ENCODE measurements around the gene NUP50.
A peak's percentile ranks its signal among the peaks of the same experiment; 100 is the strongest.

NUP50 gene

DNA sequence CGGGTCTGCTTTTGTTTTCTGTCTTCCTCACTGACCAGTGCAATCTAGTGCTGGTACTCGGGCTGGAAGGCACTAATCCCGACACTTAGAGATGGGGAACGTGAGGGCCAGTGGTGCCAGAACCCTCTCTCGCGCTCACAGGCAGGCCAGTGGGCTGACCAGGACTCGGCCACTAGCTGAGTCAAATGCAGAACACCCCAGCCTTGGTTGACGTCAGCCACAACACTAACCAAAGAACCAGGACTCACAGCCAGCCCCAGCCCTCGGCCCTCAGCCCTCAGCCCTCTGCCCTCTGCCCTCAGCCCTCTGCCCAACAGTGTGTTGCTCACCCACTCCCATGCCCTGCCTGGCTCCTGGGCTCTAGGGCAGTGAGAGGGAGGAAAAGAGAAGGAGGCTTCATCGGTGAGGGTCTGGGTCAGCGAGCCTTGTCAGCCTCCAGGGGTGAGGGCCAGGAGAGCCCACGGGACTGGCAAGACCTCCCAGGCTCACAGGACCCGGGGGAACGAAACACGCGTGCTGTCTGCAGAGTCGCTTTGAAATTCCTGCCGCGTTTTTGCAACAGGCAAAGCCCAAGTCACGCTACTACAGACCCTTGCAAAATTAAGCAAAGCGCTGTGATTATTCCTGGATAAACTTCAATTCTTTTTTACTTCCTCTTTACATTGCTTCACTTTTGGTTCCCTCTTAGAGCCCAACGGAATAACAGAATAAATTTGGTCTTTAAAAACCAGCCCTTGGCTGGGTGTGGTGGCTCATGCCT is 49.4 kb downstream of the NUP50 start:
- DNase-seq (ENCODE audit: low read depth): peak; percentile 58
- H3K4me3 ChIP-seq (ENCODE audit: low read length): peak overlapping the region; percentile 62
- TF ChIP-seq, protein P1, sequence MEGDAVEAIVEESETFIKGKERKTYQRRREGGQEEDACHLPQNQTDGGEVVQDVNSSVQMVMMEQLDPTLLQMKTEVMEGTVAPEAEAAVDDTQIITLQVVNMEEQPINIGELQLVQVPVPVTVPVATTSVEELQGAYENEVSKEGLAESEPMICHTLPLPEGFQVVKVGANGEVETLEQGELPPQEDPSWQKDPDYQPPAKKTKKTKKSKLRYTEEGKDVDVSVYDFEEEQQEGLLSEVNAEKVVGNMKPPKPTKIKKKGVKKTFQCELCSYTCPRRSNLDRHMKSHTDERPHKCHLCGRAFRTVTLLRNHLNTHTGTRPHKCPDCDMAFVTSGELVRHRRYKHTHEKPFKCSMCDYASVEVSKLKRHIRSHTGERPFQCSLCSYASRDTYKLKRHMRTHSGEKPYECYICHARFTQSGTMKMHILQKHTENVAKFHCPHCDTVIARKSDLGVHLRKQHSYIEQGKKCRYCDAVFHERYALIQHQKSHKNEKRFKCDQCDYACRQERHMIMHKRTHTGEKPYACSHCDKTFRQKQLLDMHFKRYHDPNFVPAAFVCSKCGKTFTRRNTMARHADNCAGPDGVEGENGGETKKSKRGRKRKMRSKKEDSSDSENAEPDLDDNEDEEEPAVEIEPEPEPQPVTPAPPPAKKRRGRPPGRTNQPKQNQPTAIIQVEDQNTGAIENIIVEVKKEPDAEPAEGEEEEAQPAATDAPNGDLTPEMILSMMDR (conservative IDR thresholded peaks at IDR 0.05; ENCODE audit: low read length): no peak

GRCh38 chr22:45216133-45217003 is 52.6 kb downstream of the NUP50 start:
- DNase-seq (ENCODE audit: low read depth): no peak
- TF ChIP-seq, protein P1 (conservative IDR thresholded peaks at IDR 0.05; ENCODE audit: low read length): no peak
- no peak overlapping the region for H3K4me3 ChIP-seq (ENCODE audit: low read length)

DNA sequence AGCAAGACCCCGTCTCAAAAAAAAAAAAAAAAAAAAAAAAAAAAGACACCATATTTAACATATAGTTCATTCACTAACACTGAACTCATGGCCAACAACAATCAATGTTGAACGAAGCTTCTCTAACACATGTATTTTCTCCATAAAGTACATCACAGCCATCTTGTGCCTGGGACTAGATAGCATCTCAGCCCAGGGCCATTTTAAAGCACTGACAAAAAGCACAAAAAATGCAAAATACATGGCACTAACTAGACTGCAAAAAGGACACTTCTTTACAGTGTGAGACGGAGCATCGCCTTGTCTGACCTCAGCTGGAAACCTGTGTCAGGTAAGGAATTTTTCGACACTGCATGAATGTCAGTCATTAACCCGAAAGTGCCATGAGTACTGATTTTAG is 53.6 kb downstream of the NUP50 start:
- TF ChIP-seq, protein P1 (conservative IDR thresholded peaks at IDR 0.05; ENCODE audit: low read length): no peak
- DNase-seq (ENCODE audit: low read depth): no peak
- H3K4me3 ChIP-seq (ENCODE audit: low read length): no peak overlapping the region

DNA sequence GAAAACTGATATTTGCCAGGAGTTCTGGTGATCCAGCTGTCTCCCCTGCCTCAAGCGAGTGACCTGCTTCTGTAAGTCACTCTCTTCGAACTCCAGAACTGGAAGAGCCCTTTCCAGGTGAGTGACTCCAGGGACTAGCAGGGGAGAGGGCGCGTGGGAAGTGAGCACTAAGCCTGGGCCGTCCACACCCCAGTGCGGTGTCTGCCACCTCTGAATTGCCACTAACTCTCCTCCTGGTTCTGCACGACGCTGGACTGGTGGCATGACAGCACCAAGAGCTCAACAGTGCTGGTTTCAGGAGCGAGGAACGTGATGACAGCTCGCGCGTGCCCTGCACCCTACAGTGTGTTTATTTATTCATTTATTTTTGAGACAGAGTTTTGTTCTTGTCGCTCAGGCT is 54.1 kb downstream of the NUP50 start:
- DNase-seq (ENCODE audit: low read depth): no peak
- TF ChIP-seq, protein P1 (conservative IDR thresholded peaks at IDR 0.05; ENCODE audit: low read length): no peak
- no peak overlapping the region for H3K4me3 ChIP-seq (ENCODE audit: low read length)

DNA sequence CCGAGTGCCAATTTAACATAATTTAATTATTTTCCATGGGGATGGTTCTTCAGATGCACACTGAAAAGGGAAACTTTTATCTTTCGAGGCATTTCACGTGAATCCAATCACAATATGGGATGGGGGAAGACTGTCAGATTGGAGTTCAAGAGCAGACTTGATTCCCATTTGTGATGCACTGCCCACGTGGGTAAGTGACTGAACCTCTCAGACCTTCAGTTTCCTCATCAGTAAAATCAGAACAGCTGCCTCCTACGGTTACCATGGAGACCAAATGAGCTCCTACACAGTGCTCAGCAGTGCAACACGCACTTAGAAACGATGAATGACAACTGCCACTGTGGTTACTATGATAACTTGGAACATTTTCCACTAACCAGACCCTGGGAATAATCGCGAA is 55.3 kb downstream of the NUP50 start:
- no peak overlapping the region for H3K4me3 ChIP-seq (ENCODE audit: low read length)
- TF ChIP-seq, protein P1 (conservative IDR thresholded peaks at IDR 0.05; ENCODE audit: low read length): no peak
- peak; percentile 38 for DNase-seq (ENCODE audit: low read depth)

GRCh38 chr22:45221201-45221600 is 57.5 kb downstream of the NUP50 start:
- TF ChIP-seq, protein P1 (conservative IDR thresholded peaks at IDR 0.05; ENCODE audit: low read length): no peak
- no peak overlapping the region for H3K4me3 ChIP-seq (ENCODE audit: low read length)
- DNase-seq (ENCODE audit: low read depth): no peak
